22Rv1 (cell line): ENCODE measurements around the gene CASP10.

ENCODE experiments used
- ZFX ChIP-seq: fragments of 450-650 bp; IDR thresholded peaks from 2 replicates; pipeline ENCODE4 v1.6.1; 2017; ENCODE audit warnings: antibody characterized with exemption, borderline replicate concordance
- TF ChIP-seq, protein P1 (sequence below): fragments of 450-650 bp; IDR thresholded peaks from 2 replicates; pipeline ENCODE4 v1.5.1; 2017; ENCODE audit warnings: mild to moderate bottlenecking

- TF ChIP-seq, protein P1, sequence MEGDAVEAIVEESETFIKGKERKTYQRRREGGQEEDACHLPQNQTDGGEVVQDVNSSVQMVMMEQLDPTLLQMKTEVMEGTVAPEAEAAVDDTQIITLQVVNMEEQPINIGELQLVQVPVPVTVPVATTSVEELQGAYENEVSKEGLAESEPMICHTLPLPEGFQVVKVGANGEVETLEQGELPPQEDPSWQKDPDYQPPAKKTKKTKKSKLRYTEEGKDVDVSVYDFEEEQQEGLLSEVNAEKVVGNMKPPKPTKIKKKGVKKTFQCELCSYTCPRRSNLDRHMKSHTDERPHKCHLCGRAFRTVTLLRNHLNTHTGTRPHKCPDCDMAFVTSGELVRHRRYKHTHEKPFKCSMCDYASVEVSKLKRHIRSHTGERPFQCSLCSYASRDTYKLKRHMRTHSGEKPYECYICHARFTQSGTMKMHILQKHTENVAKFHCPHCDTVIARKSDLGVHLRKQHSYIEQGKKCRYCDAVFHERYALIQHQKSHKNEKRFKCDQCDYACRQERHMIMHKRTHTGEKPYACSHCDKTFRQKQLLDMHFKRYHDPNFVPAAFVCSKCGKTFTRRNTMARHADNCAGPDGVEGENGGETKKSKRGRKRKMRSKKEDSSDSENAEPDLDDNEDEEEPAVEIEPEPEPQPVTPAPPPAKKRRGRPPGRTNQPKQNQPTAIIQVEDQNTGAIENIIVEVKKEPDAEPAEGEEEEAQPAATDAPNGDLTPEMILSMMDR, result no peak
- no peak for TF ChIP-seq ZFX
Observed at GRCh38 chr2:201172279-201172678, 10.7 kb upstream of the CASP10 start.
